PFSK-1 (cell line): ENCODE data around the gene PROM1.

ENCODE experiments used
- FOXP2 ChIP-seq: optimal IDR thresholded peaks from 2 replicates; pipeline ENCODE3; 2011; ENCODE audit warnings: borderline replicate concordance, control low read depth, inconsistent platforms; ENCODE audit not compliant: insufficient read depth; ENCODE audit errors: extremely low read length, extremely low read depth
- POLR2AphosphoS5 ChIP-seq: IDR thresholded peaks from 2 replicates; pipeline ENCODE4 v1.6.1; 2012; ENCODE audit warnings: low read depth, mild to moderate bottlenecking, control low read depth, low read length, moderate library complexity
- SIN3A ChIP-seq: IDR thresholded peaks from 2 replicates; pipeline ENCODE4 v1.6.1; 2012; ENCODE audit warnings: mild to moderate bottlenecking, low read length, moderate library complexity, borderline replicate concordance; ENCODE audit not compliant: insufficient read depth

DNA sequence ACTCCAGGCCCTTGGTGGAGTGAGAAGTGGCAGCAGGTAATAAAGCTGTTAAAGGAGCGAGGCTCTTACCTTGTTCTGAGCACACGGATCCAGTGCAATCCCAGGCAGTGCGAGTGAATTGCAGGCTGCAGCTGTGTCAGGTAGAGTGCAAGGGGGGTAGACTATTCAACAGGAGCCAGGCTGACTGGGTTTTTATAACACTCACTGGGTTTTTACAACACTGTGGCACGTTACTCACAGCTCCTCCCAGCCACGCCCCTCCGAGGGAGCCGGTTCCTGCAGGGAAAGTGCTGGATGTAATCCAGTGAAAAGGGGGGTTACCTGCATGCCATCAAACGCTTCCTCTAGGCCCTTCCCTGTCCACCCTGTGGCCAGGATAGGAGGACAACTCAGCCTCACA lies 145.6 kb downstream of the PROM1 start:
- no peak for TF ChIP-seq FOXP2
- no peak for TF ChIP-seq SIN3A
- TF ChIP-seq POLR2AphosphoS5 = no peak
